ENCODE measurements around the gene NADSYN1.
"Not testable (repeated sequence)": the region's sequence is repeated elsewhere in the genome, so short reads cannot be mapped to it uniquely, and the experiment has no call there.

The NADSYN1 gene

DNA sequence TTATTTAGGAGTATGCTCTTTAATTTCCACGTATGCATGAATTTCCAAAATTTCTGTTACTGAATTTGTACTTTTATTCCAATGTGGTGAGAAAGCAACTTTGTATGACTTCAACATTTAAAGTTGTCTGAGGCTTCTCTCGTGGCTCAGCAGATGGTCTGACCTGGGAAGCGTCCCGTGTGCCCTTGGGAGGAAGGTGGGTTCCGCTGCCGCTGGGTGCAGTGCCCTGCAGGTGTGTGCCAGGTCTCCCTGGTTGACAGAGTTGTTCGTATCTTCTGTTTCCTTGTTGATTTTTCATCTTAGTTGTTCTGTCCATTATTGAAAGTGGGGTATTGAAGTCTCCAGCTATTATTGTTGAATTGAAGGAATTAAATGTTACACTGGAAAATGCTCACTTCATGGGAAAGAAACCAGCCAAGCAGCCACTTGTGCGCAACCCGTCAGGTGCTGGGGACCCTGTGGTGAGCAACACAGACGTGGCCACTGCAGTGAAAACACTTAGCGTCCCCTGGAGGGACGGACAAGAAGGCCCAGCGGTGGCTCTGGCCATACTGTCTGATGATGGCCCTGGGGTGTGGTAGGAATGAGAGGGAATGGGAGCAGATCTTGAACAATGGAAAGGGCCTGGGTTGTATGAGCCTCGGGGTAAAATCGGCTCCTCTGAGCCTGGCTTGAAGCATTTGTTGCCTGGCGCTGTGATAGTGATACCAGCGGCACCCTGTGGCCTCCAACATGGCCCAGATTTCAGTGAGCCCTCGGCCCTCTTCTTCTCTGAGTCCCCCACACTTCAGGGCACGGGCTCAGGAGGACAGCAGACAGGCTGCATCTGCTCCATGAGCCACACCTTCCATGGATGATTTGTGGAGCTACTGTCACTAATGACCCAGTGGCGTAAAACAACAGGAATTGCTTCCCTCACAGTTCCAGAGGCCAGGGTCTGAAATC is 42.6 kb downstream of the NADSYN1 start:
- DNase-seq, result no peak

GRCh38 chr11:71496421-71496820 is 43.4 kb downstream of the NADSYN1 start:
- no peak for DNase-seq

GRCh38 chr11:71498091-71498490 is 45.1 kb downstream of the NADSYN1 start:
- DNase-seq, result no peak

- no peak for DNase-seq
Measured at GRCh38 chr11:71499125-71499524, 46.1 kb downstream of the NADSYN1 start.

DNA sequence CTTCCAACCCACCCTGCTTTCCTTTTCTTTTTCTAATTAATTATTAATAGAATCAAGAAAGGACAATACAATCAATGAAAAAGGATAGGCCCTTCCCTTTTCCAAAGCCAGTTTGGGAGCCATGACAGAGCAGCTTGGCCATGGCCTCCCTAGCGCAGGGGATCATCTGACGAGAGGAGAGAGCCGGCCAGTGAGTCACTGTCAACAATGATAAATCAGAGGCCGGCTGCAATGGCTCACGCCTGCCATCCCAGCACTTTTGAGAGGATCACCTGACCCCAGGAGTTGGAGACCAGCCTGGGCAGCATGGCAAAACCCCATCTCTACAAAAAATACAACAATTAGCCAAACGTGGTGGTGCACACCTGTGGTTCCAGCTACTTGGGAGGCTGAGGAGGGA is 46.5 kb downstream of the NADSYN1 start:
- DNase-seq, result no peak

DNA sequence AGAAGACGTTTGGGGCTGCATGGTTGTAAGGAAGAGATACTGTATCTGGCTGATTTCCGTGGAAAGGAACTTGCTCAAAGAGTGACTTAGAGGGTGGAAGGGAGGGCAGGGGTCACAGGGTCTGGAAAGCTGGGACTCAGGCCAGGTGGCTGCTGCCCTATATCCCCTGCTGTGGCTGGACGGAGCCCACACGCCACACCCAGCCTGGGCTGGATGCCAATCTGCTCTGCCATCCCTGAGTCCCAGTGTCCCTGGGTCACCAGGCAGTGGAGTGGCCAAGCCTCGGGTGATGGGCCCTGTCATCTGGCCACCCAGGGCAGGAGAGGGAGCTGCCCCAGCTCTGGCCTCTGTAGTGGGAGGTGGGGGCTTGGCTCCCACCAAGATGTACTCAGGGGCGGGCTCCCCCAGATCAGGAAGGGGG is 47.6 kb downstream of the NADSYN1 start:
- no peak for DNase-seq

GRCh38 chr11:71501071-71501985 is 48.3 kb downstream of the NADSYN1 start:
- DNase-seq, result no peak

DNA sequence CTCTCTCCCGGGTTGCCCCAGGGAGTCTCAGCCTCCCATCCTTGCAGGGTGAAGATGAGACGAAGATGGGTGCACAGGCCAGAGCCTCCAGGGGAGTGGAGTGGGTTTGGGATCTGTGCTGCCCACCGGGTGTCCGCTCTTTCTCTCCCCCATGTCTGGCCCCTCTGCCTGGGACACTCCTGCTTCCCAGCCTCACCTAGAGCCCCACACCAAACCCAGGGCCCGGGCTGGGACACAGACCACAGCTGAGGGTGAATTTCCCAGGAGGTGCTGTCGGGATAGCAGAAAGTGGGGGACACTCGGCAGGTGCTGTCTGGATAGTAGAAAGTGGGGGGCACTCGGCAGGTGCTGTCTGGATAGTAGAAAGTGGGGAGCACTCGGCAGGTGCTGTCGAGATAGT is 49.0 kb downstream of the NADSYN1 start:
- DNase-seq, result no peak

GRCh38 chr11:71502871-71503435 is 50.0 kb downstream of the NADSYN1 start:
- no peak for DNase-seq

DNA sequence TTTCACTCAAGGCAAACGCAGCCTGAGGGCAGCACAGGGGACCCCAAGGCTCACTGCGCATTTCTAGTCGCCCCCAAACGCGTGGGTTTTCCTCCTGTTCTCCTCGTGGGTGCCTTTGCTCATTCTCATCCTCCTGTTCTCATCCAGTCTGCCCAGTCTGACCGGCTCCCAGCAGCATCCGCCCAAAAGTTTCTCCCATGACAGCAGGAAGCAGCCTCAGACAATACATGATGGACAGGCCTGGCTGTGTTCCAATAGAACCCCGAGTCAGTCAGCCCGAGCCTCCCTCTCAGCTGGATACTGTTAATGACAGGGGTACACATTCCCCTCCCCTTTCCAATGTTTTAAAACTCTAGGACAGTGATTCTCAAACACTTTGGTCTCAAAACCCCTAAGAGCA is 51.5 kb downstream of the NADSYN1 start:
- DNase-seq, result no peak

GRCh38 chr11:71505001-71505400 is 52.0 kb downstream of the NADSYN1 start:
- DNase-seq, result no peak

GRCh38 chr11:71505781-71506180 is 52.8 kb downstream of the NADSYN1 start:
- no peak for DNase-seq

DNA sequence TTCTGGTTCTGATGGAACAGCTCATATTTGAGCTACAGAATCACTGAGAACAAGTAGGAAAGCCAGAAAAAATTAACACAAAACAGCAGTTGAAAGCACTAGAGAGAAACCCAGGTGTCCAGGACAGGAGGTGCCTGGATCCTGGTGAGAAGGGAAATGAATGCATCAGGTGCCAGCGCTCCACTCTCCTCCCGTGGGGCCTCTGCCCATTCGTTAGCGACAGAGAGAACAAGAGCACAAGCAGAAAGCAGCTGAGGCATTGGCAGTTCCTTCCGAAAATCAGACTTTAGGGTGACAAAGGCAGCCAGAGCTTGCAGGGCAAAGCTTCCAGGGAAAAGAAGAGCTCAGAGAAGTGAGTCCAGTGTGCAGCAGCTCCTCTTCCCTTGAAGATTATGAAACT is 54.1 kb downstream of the NADSYN1 start:
- no peak for DNase-seq

- no peak for DNase-seq
Measured at GRCh38 chr11:71518506-71519471, 65.8 kb downstream of the NADSYN1 start.

DNA sequence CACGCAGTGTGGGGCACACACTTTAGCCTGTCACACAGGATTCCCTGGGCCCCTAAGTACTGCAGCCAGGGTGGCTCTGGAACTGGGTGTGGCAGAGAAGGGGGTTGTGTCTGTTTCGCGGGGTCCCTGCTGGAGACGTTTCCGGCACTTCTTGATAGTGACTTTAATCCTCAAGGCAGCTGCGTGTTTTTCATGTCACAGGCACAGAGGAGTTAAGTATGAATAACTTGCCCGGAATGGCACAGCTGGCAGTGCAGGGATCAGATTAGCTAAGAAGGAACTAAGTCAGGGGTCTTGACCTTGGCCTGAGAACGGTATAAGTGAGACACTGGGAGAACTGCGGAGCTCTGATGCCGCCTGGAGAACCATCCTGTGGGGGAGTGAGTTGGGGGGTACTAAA is 66.5 kb downstream of the NADSYN1 start:
- no peak for DNase-seq

- no peak for DNase-seq
Measured at GRCh38 chr11:71525188-71525937, 72.4 kb downstream of the NADSYN1 start.

- DNase-seq, result no peak
Measured at GRCh38 chr11:71525938-71526495, 73.0 kb downstream of the NADSYN1 start.

GRCh38 chr11:71526796-71527575 is 74.0 kb downstream of the NADSYN1 start, which contains the start of gene KRTAP5-7:
Gene KRTAP5-7 (plus strand): TSS chr11:71527267. CDS start chr11:71527301, 34 bp downstream.
- DNase-seq, result not testable (repeated sequence)

DNA sequence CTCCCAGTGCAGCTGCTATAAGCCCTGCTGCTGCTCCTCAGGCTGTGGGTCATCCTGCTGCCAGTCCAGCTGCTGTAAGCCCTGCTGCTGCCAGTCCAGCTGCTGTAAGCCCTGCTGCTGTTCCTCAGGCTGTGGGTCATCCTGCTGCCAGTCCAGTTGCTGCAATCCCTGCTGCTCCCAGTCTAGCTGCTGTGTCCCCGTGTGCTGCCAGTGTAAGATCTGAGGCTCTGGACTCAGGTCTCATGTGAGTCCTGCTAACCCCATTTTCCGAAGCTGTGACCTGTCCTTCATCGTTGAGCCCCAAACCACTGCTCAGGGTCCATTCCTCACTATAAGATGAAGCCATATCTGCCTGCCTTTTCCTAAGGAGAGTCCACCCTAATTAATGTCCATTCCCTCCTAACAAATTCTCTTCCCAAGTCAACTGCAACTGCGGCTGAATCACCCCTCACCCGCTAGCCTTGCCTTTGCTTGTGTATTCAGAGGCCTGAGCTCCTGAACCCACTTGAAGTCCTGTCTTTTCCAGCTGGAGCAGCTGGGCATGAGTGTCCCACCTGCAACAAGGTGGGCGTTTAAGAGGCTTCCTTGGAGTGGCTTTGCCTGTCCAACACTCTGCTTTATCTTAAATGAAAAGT is 74.7 kb downstream of the NADSYN1 start:
- DNase-seq, result no peak
